ENCODE results near the gene SORCS2. TPM values are rescaled to one million over a fixed set of nuclear protein-coding genes. Genes with fewer than 3 reads are reported as not detected.

Gene SORCS2
- total RNA-seq, 1 experiment from 2014 or later: not detected

DNA sequence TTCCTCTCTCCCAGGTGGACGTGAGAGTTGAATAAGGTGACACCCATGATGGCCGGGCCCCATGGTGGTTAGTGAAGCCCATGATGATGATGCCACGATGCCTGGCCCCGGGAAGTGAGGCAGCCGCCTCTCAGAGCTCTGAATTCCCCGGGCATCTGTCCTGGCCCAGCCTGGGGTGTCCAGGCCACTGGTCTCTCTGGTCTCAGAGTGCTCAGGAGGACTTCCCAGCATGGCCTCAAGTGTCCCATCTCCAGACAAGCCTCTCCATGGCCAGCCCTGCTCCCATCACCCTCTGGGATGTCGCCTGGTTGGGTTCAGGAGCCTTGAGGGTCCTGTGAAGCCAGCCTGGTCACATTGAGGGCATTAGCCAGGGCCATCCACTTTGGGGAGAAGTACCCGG lies 267.1 kb downstream of the SORCS2 start:
- H3K27me3 Mint-ChIP-seq (ENCODE audit: unreplicated experiment): peaks cover 23% of the 10 kb centered on the region
- H3K36me3 Mint-ChIP-seq (ENCODE audit: insufficient read depth, unreplicated experiment): no peaks in the 10 kb centered on the region
- TF ChIP-seq, protein P1, sequence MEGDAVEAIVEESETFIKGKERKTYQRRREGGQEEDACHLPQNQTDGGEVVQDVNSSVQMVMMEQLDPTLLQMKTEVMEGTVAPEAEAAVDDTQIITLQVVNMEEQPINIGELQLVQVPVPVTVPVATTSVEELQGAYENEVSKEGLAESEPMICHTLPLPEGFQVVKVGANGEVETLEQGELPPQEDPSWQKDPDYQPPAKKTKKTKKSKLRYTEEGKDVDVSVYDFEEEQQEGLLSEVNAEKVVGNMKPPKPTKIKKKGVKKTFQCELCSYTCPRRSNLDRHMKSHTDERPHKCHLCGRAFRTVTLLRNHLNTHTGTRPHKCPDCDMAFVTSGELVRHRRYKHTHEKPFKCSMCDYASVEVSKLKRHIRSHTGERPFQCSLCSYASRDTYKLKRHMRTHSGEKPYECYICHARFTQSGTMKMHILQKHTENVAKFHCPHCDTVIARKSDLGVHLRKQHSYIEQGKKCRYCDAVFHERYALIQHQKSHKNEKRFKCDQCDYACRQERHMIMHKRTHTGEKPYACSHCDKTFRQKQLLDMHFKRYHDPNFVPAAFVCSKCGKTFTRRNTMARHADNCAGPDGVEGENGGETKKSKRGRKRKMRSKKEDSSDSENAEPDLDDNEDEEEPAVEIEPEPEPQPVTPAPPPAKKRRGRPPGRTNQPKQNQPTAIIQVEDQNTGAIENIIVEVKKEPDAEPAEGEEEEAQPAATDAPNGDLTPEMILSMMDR (IDR thresholded peaks at IDR 0.05; ENCODE audit: unreplicated experiment): no peak
- H3K9me3 Mint-ChIP-seq (ENCODE audit: low read depth, unreplicated experiment): no peaks in the 10 kb centered on the region
- no peak overlapping the region for H3K27ac Mint-ChIP-seq (ENCODE audit: unreplicated experiment)
- BruUV-seq (replicated peaks): no TSS peak
- intact Hi-C loops (cut with micrococcal nuclease; ENCODE audit: unreplicated experiment): no loop called here
- CTCF ChIA-PET: no interaction called here
- no peak for DNase-seq
- H3K4me1 Mint-ChIP-seq (ENCODE audit: low read depth, unreplicated experiment): no peaks in the 10 kb centered on the region
- H3K4me3 Mint-ChIP-seq (ENCODE audit: low read depth, unreplicated experiment): no peak overlapping the region

DNA sequence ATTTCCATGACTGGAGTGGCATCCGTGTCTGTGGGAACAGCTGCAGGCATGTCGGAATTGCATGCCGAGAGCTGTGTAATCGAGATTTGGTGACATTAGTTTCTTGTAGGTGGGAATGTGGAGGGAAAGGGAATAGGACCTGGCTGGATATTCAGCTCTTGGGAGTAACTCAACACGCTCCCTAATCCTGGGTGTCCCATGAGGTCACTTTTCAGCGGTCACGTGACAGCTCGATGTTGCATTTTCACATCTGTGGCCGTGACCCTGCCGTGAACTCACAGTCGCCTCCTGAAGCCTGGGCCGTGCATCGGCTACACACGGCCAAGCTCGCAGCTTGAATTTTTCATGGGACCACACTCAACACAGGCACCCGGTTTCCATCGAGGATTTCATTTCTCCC lies 268.2 kb downstream of the SORCS2 start:
- TF ChIP-seq, protein P1 (IDR thresholded peaks at IDR 0.05; ENCODE audit: unreplicated experiment): no peak
- intact Hi-C loops (cut with micrococcal nuclease; ENCODE audit: unreplicated experiment): loop anchor here (5.0 kb wide), 1 partner anchor 268 kb away; the partner anchor contains the start of gene SORCS2
- CTCF ChIA-PET: no interaction called here
- Mint-ChIP-seq H3K27ac (ENCODE audit: unreplicated experiment) (no peak overlapping the region), H3K27me3 (ENCODE audit: unreplicated experiment) (peaks cover 26% of the 10 kb centered on the region), H3K4me3 (ENCODE audit: low read depth, unreplicated experiment) (no peak overlapping the region), H3K36me3 (ENCODE audit: insufficient read depth, unreplicated experiment) (no peaks in the 10 kb centered on the region), H3K4me1 (ENCODE audit: low read depth, unreplicated experiment) (no peaks in the 10 kb centered on the region), H3K9me3 (ENCODE audit: low read depth, unreplicated experiment) (no peaks in the 10 kb centered on the region)
- DNase-seq: no peak
- BruUV-seq (replicated peaks): no TSS peak

DNA sequence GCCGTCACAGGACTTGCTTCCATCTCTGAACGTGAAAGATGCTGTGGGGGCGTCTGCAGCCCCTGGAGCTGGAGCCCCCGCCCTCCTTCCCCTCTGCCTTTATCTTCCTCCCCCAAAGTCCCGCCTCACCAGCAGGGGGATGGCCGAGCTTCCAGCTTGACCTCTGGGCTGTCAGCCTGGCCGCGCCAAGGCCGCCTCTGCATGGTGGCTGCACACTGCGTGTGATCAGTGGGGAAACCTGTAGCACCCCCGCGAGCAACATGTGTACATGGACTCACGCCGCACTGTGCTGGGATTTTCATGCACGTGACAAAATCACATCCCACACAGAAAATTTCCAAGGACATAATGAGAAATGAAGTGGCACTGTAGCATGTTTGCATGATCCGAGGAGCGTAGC lies 268.9 kb downstream of the SORCS2 start:
- H3K4me1 Mint-ChIP-seq (ENCODE audit: low read depth, unreplicated experiment): no peaks in the 10 kb centered on the region
- H3K27me3 Mint-ChIP-seq (ENCODE audit: unreplicated experiment): peaks cover 26% of the 10 kb centered on the region
- H3K4me3 Mint-ChIP-seq (ENCODE audit: low read depth, unreplicated experiment): no peak overlapping the region
- H3K27ac Mint-ChIP-seq (ENCODE audit: unreplicated experiment): no peak overlapping the region
- no peaks in the 10 kb centered on the region for H3K9me3 Mint-ChIP-seq (ENCODE audit: low read depth, unreplicated experiment)
- intact Hi-C loops (cut with micrococcal nuclease; ENCODE audit: unreplicated experiment): loop anchor here (5.0 kb wide), 1 partner anchor 269 kb away; the partner anchor contains the start of gene SORCS2
- no TSS peak for BruUV-seq (replicated peaks)
- TF ChIP-seq, protein P1 (IDR thresholded peaks at IDR 0.05; ENCODE audit: unreplicated experiment): no peak
- H3K36me3 Mint-ChIP-seq (ENCODE audit: insufficient read depth, unreplicated experiment): no peaks in the 10 kb centered on the region
- no peak for DNase-seq
- CTCF ChIA-PET: interaction anchor here (0.5 kb wide), 1 partner anchor 174 kb away, joined by 4 read pairs; no protein-coding TSS in a partner anchor

DNA sequence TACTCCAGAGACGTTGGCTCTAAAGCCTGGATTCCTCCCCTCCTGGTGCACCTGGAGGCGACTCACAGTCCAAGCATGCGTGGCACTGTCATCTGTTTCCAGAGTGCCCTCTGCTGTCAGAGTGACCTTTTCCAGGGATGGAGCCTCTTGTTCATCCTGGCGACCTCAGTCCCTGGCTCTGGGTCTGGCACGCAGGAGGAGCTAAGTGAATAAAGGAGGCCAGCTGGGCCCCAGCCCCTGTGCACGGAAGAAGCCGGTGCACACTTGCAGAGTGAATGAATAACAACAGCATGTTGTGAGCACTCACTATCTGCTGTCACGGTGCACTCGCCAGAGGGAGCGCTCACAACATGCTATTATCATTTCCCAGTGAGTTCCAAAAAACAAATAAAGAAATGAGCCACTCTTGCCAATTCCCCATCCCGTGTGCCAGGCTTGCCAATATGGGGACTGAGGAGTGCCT lies 270.2 kb downstream of the SORCS2 start:
- CTCF ChIA-PET: no interaction called here
- intact Hi-C loops (cut with micrococcal nuclease; ENCODE audit: unreplicated experiment): loop anchor here (5.0 kb wide), 1 partner anchor 270 kb away; the partner anchor contains the start of gene SORCS2
- Mint-ChIP-seq H3K27me3 (ENCODE audit: unreplicated experiment) (peaks cover 26% of the 10 kb centered on the region), H3K27ac (ENCODE audit: unreplicated experiment) (no peak overlapping the region), H3K4me1 (ENCODE audit: low read depth, unreplicated experiment) (no peaks in the 10 kb centered on the region), H3K4me3 (ENCODE audit: low read depth, unreplicated experiment) (no peak overlapping the region), H3K36me3 (ENCODE audit: insufficient read depth, unreplicated experiment) (no peaks in the 10 kb centered on the region), H3K9me3 (ENCODE audit: low read depth, unreplicated experiment) (no peaks in the 10 kb centered on the region)
- peak; percentile 55 for DNase-seq
- TF ChIP-seq, protein P1 (IDR thresholded peaks at IDR 0.05; ENCODE audit: unreplicated experiment): no peak
- BruUV-seq (replicated peaks): no TSS peak
